ENCODE results near the gene ADCY5. TPM values are rescaled to one million over a fixed set of nuclear protein-coding genes. Genes with fewer than 3 reads are reported as not detected.
A peak's percentile ranks its signal among the peaks of the same experiment; 100 is the strongest.
"Not testable (repeated sequence)": the region's sequence is repeated elsewhere in the genome, so short reads cannot be mapped to it uniquely, and the experiment has no call there.

ADCY5 gene
- polyA plus RNA-seq, 2 of the 4 experiments (the other 2 are of a cell fraction), result 0.57 to 0.68 TPM

DNA sequence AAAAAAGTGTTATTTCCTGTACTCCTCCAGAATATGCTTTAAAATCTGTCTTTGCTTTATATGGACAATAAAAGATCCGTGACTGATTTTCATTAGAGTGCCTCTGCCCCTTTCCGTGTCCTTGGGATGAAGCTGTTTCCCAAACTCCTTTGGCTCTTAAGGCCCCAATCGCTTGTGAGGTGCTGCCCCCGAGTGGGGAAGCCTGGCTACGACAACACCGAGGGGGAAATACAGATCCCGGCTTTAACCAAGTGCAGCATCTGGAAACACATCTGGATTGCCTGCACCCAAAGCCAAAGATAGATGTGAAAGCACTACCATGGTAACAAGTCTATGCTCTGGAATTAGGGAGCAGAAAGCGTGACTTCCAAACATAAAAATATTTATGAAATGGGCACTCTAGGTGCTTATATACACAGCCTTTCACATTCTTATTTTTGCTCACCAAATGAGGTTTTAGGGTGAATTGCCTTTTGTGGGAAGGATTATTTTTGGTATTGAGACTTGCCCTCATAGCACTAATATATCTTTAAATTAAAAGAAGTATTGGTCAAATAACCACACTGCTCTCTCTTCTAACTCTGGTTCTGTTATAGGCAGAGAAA, 40.6 kb upstream of the ADCY5 start:
- H3K4me3 ChIP-seq, result no peak overlapping the region
- CTCF ChIA-PET, result interaction anchor here (0.6 to 12.9 kb wide), 40 partner anchors 9 to 408 kb away, joined by 3 to 189 read pairs (median 4); partner anchors contain the start of gene ADCY5
- FAIRE-seq, result no peak
- DNase-seq (ENCODE audit: low read depth in 1 of 2, low spot score in 1 of 2), result peak; percentile 60 to 68
- POLR2A ChIA-PET, result no interaction called here
- H3K4me2 ChIP-seq, result no peak overlapping the region
- no peaks in the 10 kb centered on the region for H3K4me1 ChIP-seq
- TF ChIP-seq ELK1 (IDR thresholded peaks at IDR 0.05; ENCODE audit: low read depth, low read length) (no peak), HDAC2 (IDR thresholded peaks at IDR 0.05) (no peak), MAZ (IDR thresholded peaks at IDR 0.05; ENCODE audit: borderline replicate concordance, low read depth, low read length) (no peak), EHF (CRISPR knock-in tag; IDR thresholded peaks at IDR 0.05) (no peak), EP300 (IDR thresholded peaks at IDR 0.05) (no peak), RAD21 (conservative IDR thresholded peaks at IDR 0.05 in 1 of 2, IDR thresholded peaks at IDR 0.05 in 1 of 2) (peak; percentile 92 to 94), SMC3 (IDR thresholded peaks at IDR 0.05) (peak; percentile 84)
- TF ChIP-seq, protein P1, sequence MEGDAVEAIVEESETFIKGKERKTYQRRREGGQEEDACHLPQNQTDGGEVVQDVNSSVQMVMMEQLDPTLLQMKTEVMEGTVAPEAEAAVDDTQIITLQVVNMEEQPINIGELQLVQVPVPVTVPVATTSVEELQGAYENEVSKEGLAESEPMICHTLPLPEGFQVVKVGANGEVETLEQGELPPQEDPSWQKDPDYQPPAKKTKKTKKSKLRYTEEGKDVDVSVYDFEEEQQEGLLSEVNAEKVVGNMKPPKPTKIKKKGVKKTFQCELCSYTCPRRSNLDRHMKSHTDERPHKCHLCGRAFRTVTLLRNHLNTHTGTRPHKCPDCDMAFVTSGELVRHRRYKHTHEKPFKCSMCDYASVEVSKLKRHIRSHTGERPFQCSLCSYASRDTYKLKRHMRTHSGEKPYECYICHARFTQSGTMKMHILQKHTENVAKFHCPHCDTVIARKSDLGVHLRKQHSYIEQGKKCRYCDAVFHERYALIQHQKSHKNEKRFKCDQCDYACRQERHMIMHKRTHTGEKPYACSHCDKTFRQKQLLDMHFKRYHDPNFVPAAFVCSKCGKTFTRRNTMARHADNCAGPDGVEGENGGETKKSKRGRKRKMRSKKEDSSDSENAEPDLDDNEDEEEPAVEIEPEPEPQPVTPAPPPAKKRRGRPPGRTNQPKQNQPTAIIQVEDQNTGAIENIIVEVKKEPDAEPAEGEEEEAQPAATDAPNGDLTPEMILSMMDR (IDR thresholded peaks at IDR 0.05), result peak; percentile 87
- H3K9me3 ChIP-seq, result no peaks in the 10 kb centered on the region
- no peak overlapping the region for H3K27ac ChIP-seq
- peak; percentile 81 to 88 for ATAC-seq
- 9% methylated on average over 8 of the region's 8 CpGs for WGBS (ENCODE audit: missing lambda C conversion rate)

GRCh38 chr3:123488645-123489347, 39.9 kb upstream of the ADCY5 start:
- ChIA-PET POLR2A (no interaction called here), CTCF (interaction anchor here (0.6 to 12.9 kb wide), 35 partner anchors 8 to 407 kb away, joined by 3 to 189 read pairs (median 4); partner anchors contain the start of gene ADCY5)
- Histone ChIP-seq H3K27ac (no peak overlapping the region), H3K4me3 (no peak overlapping the region), H3K9me3 (no peaks in the 10 kb centered on the region), H3K4me1 (no peaks in the 10 kb centered on the region), H3K4me2 (no peak overlapping the region)
- WGBS (ENCODE audit: missing lambda C conversion rate), result 75% methylated on average over 5 of the region's 5 CpGs
- FAIRE-seq (no peak), DNase-seq (ENCODE audit: low read depth in 1 of 2, low spot score in 1 of 2) (no peak), ATAC-seq (no peak)
- peak; percentile 88 for TF ChIP-seq MAFK (IDR thresholded peaks at IDR 0.05; ENCODE audit: partially characterized antibody)
- TF ChIP-seq TP53 (CRISPR knock-in tag; IDR thresholded peaks at IDR 0.05), result no peak

DNA sequence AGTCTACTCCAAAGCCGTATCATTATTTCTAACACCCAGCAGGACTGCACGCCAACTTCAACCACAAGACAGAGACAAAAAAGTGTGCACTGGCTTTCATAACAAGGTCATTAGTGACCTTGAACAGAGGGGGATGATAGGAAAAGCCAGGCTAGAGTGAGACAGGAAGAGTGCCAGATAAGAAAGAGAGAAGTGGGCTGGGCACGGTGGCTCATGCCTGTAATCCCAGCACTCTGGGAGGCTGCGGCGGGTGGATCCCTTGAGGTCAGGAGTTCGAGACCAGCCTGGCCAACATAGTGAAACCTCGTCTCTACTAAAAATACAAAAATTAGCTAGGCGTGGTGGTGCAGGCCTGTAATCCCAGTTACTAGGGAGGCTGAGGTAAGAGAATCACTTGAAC, 38.2 kb upstream of the ADCY5 start:
- H3K9me3 ChIP-seq; POLR2A ChIA-PET; DNase-seq (ENCODE audit: low read depth in 1 of 2, low spot score in 1 of 2); ATAC-seq; H3K4me2 ChIP-seq; H3K4me3 ChIP-seq; H3K27ac ChIP-seq; FAIRE-seq; H3K4me1 ChIP-seq: not testable (repeated sequence)
- CTCF ChIA-PET, result interaction anchor here (0.8 to 12.9 kb wide), 3 partner anchors 113 to 201 kb away, joined by 3 to 189 read pairs (median 3); no protein-coding TSS in a partner anchor
- WGBS (ENCODE audit: missing lambda C conversion rate), result 87% methylated on average over 8 of the region's 8 CpGs

GRCh38 chr3:123486460-123486859, 37.6 kb upstream of the ADCY5 start:
- WGBS (ENCODE audit: missing lambda C conversion rate), result 79% methylated on average over 7 of the region's 7 CpGs
- DNase-seq (ENCODE audit: low read depth in 1 of 2, low spot score in 1 of 2) (no peak), ATAC-seq (no peak), FAIRE-seq (no peak)
- H3K4me2 ChIP-seq, result no peak overlapping the region
- POLR2A ChIA-PET, result no interaction called here
- no peak overlapping the region for H3K27ac ChIP-seq
- no peak overlapping the region for H3K4me3 ChIP-seq
- no peaks in the 10 kb centered on the region for H3K9me3 ChIP-seq
- CTCF ChIA-PET, result interaction anchor here (1.2 to 12.9 kb wide), 2 partner anchors 112 to 159 kb away, joined by 3 to 189 read pairs; no protein-coding TSS in a partner anchor
- no peak for TF ChIP-seq ESRRA (IDR thresholded peaks at IDR 0.05; ENCODE audit: borderline replicate concordance, low read length)
- TF ChIP-seq CHD4 (IDR thresholded peaks at IDR 0.05; ENCODE audit: borderline replicate concordance), result no peak
- TF ChIP-seq, protein P1 (IDR thresholded peaks at IDR 0.05), result no peak
- TF ChIP-seq EP300 (IDR thresholded peaks at IDR 0.05), result no peak
- H3K4me1 ChIP-seq, result no peaks in the 10 kb centered on the region

Data from A549 (cell line).